HepG2 (cell line): ENCODE data around the gene GSC2. TPM values are rescaled to one million over a fixed set of nuclear protein-coding genes. Genes with fewer than 3 reads are reported as not detected.

Experiments used
- ATAC-seq: fragments of 200-7000 bp; cut with Tn5 transposase; 3 replicates; pipeline ENCODE4 v1.9.1; 2020; ENCODE audit warnings: mild to moderate bottlenecking, moderate library complexity
- BruUV-seq: library from RNA; stranded (reverse); fragments of 400-500 nt; replicated peaks from 2 replicates; lab custom pipeline; 2021; lab: Mats Ljungman, UMichigan
- CTCF ChIA-PET: fragments of 300-600 bp; formaldehyde crosslinking; extraction: SDS; loops from one replicate; lab custom pipeline; 2021; ENCODE audit warnings: low total read pairs, inconsistent platforms, low intra/inter-chr PET ratio; lab: Yijun Ruan, JAX
- POLR2A ChIA-PET: fragments of 350-600 bp; sonication (Branson Sonifier 250); formaldehyde crosslinking; loops from one replicate; lab custom pipeline; 2020; ENCODE audit warnings: antibody characterized with exemption, inconsistent platforms; lab: Yijun Ruan, JAX
- DNase-seq: peaks from one replicate; pipeline ENCODE4 v3.0.0-alpha.2; 2015; ENCODE audit warnings: low spot score
- FAIRE-seq: peaks from 3 replicates; lab custom pipeline; 2011; peaks lifted over from hg19 to GRCh38; lab: Jason Lieb, UNC
- H2AFZ ChIP-seq: one replicate; pipeline ENCODE4 v1.6.1; 2011; ENCODE audit warnings: low read length, inconsistent platforms
- H3K27ac ChIP-seq: fragments of 300-600 bp; 3 replicates; pipeline ENCODE4 v1.8.0; 2011; ENCODE audit warnings: mixed run types, mild to moderate bottlenecking, mixed read lengths, low read length, inconsistent platforms; ENCODE audit not compliant: insufficient read depth; ENCODE audit errors: extremely low read length
- H3K27me3 ChIP-seq, 2 experiments: fragments of 200-600 bp in 1 of 2; 2 replicates in 1 of 2; 3 replicates in 1 of 2; pipeline versions ENCODE4 v1.6.0 to v1.8.0; 2011; ENCODE audit warnings: low read length in 2 of 2, mild to moderate bottlenecking in 2 of 2, moderate library complexity in 2 of 2, inconsistent platforms in 1 of 2; ENCODE audit not compliant: insufficient read depth in 2 of 2, control insufficient read depth in 1 of 2
- H3K36me3 ChIP-seq, 2 experiments: fragments of 200-600 bp in 1 of 2; replicated peaks in 1 of 2; 2 replicates in 1 of 2; 3 replicates in 1 of 2; pipeline versions ENCODE4 v1.5.1 to v1.8.0; 2011; ENCODE audit warnings: low read length in 2 of 2, inconsistent platforms in 1 of 2; ENCODE audit not compliant: insufficient read depth in 2 of 2, control insufficient read depth in 1 of 2
- H3K4me1 ChIP-seq: 2 replicates; pipeline ENCODE4 v1.5.1; 2012; ENCODE audit warnings: low read length, inconsistent platforms; ENCODE audit not compliant: insufficient read depth
- H3K4me2 ChIP-seq: 2 replicates; pipeline ENCODE4 v1.6.0; 2011; ENCODE audit warnings: low read depth, low read length, inconsistent platforms
- H3K4me3 ChIP-seq, 3 experiments: fragments of 200-600 bp in 1 of 3; sonication (generic), shearing (Covaris generic) in 1 of 3; replicated peaks in 1 of 3; 2 replicates each; pipeline ENCODE4 v1.5.1; 2011 to 2016; ENCODE audit warnings: low read length in 3 of 3, inconsistent platforms in 2 of 3, low read depth in 2 of 3, mild to moderate bottlenecking in 2 of 3, control low read depth in 1 of 3, mixed read lengths in 1 of 3; ENCODE audit not compliant: insufficient read depth in 1 of 3
- H3K79me2 ChIP-seq: one replicate; pipeline ENCODE4 v1.6.1; 2011; ENCODE audit warnings: low read length, inconsistent platforms; ENCODE audit not compliant: insufficient read depth
- H3K9ac ChIP-seq: 2 replicates; pipeline ENCODE4 v1.6.0; 2011; ENCODE audit warnings: mild to moderate bottlenecking, low read depth, low read length, inconsistent platforms; ENCODE audit not compliant: insufficient read depth
- H3K9me3 ChIP-seq: 2 replicates; pipeline ENCODE4 v1.5.1; 2012; ENCODE audit warnings: mild to moderate bottlenecking, low read length
- H4K20me1 ChIP-seq: 2 replicates; pipeline ENCODE4 v1.6.0; 2011; ENCODE audit warnings: inconsistent platforms, mild to moderate bottlenecking, low read length, moderate library complexity; ENCODE audit not compliant: insufficient read depth
- BCL3 ChIP-seq: sonication (generic); formaldehyde crosslinking; IDR thresholded peaks from 2 replicates; pipeline ENCODE4 v1.5.1; 2020; ENCODE audit warnings: mild to moderate bottlenecking, missing genetic modification reagents, moderate library complexity
- CEBPB ChIP-seq: IDR thresholded peaks from 2 replicates; pipeline ENCODE4 v1.6.1; 2011; ENCODE audit warnings: low read depth, low read length, improper control_type of control experiment, borderline replicate concordance
- JDP2 ChIP-seq: sonication (generic); formaldehyde crosslinking; IDR thresholded peaks from 2 replicates; pipeline ENCODE4 v1.8.1; 2022; ENCODE audit warnings: missing genetic modification reagents, borderline replicate concordance
- KDM5B ChIP-seq: sonication (generic); formaldehyde crosslinking; IDR thresholded peaks from 2 replicates; pipeline ENCODE4 v1.4.0; 2020; ENCODE audit warnings: missing genetic modification reagents, mild to moderate bottlenecking, borderline replicate concordance
- NRL ChIP-seq: sonication (generic); formaldehyde crosslinking; IDR thresholded peaks from 2 replicates; pipeline ENCODE4 v1.5.0; 2020; ENCODE audit warnings: missing genetic modification reagents, mild to moderate bottlenecking, moderate library complexity, borderline replicate concordance
- PHF8 ChIP-seq: sonication (generic); formaldehyde crosslinking; IDR thresholded peaks from 2 replicates; pipeline ENCODE4 v1.5.0; 2020; ENCODE audit warnings: missing genetic modification reagents
- SRY ChIP-seq: sonication (generic); formaldehyde crosslinking; IDR thresholded peaks from 2 replicates; pipeline ENCODE4 v1.8.0; 2022; ENCODE audit warnings: mild to moderate bottlenecking, missing genetic modification reagents
- TAF15 ChIP-seq: fragments of 200-400 bp; formaldehyde crosslinking; IDR thresholded peaks from one replicate; pipeline ENCODE4 v1.6.1; 2018; ENCODE audit warnings: mild to moderate bottlenecking, low read depth, low read length; ENCODE audit not compliant: poor library complexity, severe bottlenecking
- UBTF ChIP-seq: sonication (generic); formaldehyde crosslinking; IDR thresholded peaks from 2 replicates; pipeline ENCODE4 v1.4.0; 2020; ENCODE audit warnings: mild to moderate bottlenecking, missing genetic modification reagents
- ZNF33B ChIP-seq: sonication (generic); formaldehyde crosslinking; IDR thresholded peaks from 2 replicates; pipeline ENCODE4 v1.5.1; 2020; ENCODE audit warnings: mild to moderate bottlenecking, missing genetic modification reagents
- ZNF451 ChIP-seq: sonication (generic); formaldehyde crosslinking; IDR thresholded peaks from 2 replicates; pipeline ENCODE4 v1.5.0; 2020; ENCODE audit warnings: mild to moderate bottlenecking, missing genetic modification reagents
- ZNF607 ChIP-seq: sonication (generic); formaldehyde crosslinking; IDR thresholded peaks from 2 replicates; pipeline ENCODE4 v1.5.1; 2020; ENCODE audit warnings: missing genetic modification reagents, mild to moderate bottlenecking, borderline replicate concordance
- WGBS: methylation state at CpG from one replicate; pipeline ENCODE4 v1.1.6; 2017; ENCODE audit warnings: low lambda C conversion rate; 5-methylcytosine and 5-hydroxymethylcytosine counted together
- in situ Hi-C: cut with HindIII; loops from 2 replicates; pipeline ENCODE4 v1.10.0; 2017; ENCODE audit warnings: low pct_unique_long_range_greater_than_20kb; ENCODE audit not compliant: extremely low pct_ligation_motif_present
- intact Hi-C: fragments of 100-400 bp; cut with micrococcal nuclease; formaldehyde crosslinking; loops from one replicate; pipeline ENCODE4 v1.10.0; 2022; ENCODE audit not compliant: unreplicated experiment
- polyA plus RNA-seq, 8 experiments: library from polyadenylated mRNA; depleted of rRNA in 3 of 8; stranded (reverse) in 7 of 8; unstranded in 1 of 8; fragments of >200 nt; fragmentation: Illumina TruSeq in 4 of 8; extraction: Trizol in 4 of 8; gene quantifications; 2 replicates each; pipeline versions ENCODE4 v1.2.1 to v1.2.3, GENCODE V29; 2011 to 2016; ENCODE audit warnings: low read depth in 4 of 8, missing spikeins in 1 of 8, mixed read lengths in 1 of 8; ENCODE audit not compliant: insufficient read depth in 1 of 8
- total RNA-seq, 5 experiments: library from RNA; depleted of rRNA; stranded (reverse); fragments of >200 nt; fragmentation: Illumina TruSeq; extraction: Trizol; gene quantifications; 2 replicates each; pipeline ENCODE4 v1.2.3, GENCODE V29; 2016; ENCODE audit warnings: low read depth in 1 of 5
- TF ChIP-seq, protein P1 (sequence below): sonication (generic); formaldehyde crosslinking; IDR thresholded peaks from 2 replicates; pipeline ENCODE4 v1.5.0; 2020; ENCODE audit warnings: mild to moderate bottlenecking, missing genetic modification reagents, moderate library complexity
- TF ChIP-seq, protein P2 (sequence below): sonication (generic); formaldehyde crosslinking; IDR thresholded peaks from 2 replicates; pipeline ENCODE4 v1.4.0; 2020; ENCODE audit warnings: mild to moderate bottlenecking, missing genetic modification reagents

The GSC2 gene
- total and polyA plus RNA-seq, 2 of the 13 experiments (the other 11 are each of a cell fraction or from before 2014, with no cell fraction given) = not detected

GRCh38 chr22:19121631-19122142, 28.4 kb downstream of the GSC2 start:
- H3K36me3 ChIP-seq = peaks cover 4 to 12% of the 10 kb centered on the region in 2 experiments; a peak in 3 of 5 replicates
- ChIA-PET POLR2A (interaction anchor here (1.0 to 4.1 kb wide), 8 partner anchors 11 to 358 kb away, joined by 3 to 22 read pairs (median 4); partner anchors contain the start of genes CDC45, CLTCL1, ESS2 and SLC25A1), CTCF (no interaction called here)
- H3K79me2 ChIP-seq = peaks cover 49% of the 10 kb centered on the region
- intact Hi-C loops (no loop called here), in situ Hi-C loops (no loop called here)
- peaks cover 2 to 25% of the 10 kb centered on the region in 2 experiments; a peak in 4 of 5 replicates for H3K27me3 ChIP-seq
- peak overlapping the region; percentile 93 for H3K9ac ChIP-seq
- peaks cover 68% of the 10 kb centered on the region for H3K4me1 ChIP-seq
- FAIRE-seq = no peak
- no peaks in the 10 kb centered on the region for H3K9me3 ChIP-seq
- H3K4me3 ChIP-seq = peak overlapping the region; percentile 90 to 97 (median 97)
- peaks cover 42% of the 10 kb centered on the region for H4K20me1 ChIP-seq
- no peak for DNase-seq
- H3K27ac ChIP-seq = peak overlapping the region; percentile 87
- H2AFZ ChIP-seq = no peak overlapping the region
- WGBS = 2% methylated on average over 9 of the region's 47 CpGs
- BruUV-seq = no TSS peak
- ATAC-seq = peak; percentile 44
- H3K4me2 ChIP-seq = peak overlapping the region; percentile 94
- TF ChIP-seq SRY (CRISPR knock-in tag) (peak; percentile 69; the same call in 1 of the 2 replicates), NRL (CRISPR knock-in tag) (0 out of 2 replicates have a peak, but pooled peaks have one; percentile 45), TAF15 (no peak), CEBPB (peak; percentile 0; the same call in 1 of the 2 replicates), BCL3 (CRISPR knock-in tag) (0 out of 2 replicates have a peak, but pooled peaks have one; percentile 54), ZNF451 (CRISPR knock-in tag) (peak; percentile 52; the same call in 1 of the 2 replicates), ZNF33B (0 out of 2 replicates have a peak, but pooled peaks have one; percentile 77), UBTF (CRISPR knock-in tag) (peak; percentile 91), PHF8 (CRISPR knock-in tag) (peak; percentile 77), ZNF607 (CRISPR knock-in tag) (peak; percentile 57; the same call in 1 of the 2 replicates), JDP2 (CRISPR knock-in tag) (no peak), KDM5B (CRISPR knock-in tag) (peak; percentile 40)
- TF ChIP-seq, protein P1, sequence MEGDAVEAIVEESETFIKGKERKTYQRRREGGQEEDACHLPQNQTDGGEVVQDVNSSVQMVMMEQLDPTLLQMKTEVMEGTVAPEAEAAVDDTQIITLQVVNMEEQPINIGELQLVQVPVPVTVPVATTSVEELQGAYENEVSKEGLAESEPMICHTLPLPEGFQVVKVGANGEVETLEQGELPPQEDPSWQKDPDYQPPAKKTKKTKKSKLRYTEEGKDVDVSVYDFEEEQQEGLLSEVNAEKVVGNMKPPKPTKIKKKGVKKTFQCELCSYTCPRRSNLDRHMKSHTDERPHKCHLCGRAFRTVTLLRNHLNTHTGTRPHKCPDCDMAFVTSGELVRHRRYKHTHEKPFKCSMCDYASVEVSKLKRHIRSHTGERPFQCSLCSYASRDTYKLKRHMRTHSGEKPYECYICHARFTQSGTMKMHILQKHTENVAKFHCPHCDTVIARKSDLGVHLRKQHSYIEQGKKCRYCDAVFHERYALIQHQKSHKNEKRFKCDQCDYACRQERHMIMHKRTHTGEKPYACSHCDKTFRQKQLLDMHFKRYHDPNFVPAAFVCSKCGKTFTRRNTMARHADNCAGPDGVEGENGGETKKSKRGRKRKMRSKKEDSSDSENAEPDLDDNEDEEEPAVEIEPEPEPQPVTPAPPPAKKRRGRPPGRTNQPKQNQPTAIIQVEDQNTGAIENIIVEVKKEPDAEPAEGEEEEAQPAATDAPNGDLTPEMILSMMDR = 0 out of 2 replicates have a peak, but pooled peaks have one; percentile 1
- TF ChIP-seq, protein P2, sequence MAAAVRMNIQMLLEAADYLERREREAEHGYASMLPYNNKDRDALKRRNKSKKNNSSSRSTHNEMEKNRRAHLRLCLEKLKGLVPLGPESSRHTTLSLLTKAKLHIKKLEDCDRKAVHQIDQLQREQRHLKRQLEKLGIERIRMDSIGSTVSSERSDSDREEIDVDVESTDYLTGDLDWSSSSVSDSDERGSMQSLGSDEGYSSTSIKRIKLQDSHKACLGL = peak; percentile 36; the same call in 1 of the 2 replicates
